ENCODE data around the gene PPIL1.
A peak's percentile ranks its signal among the peaks of the same experiment; 100 is the strongest.

Gene PPIL1

DNA sequence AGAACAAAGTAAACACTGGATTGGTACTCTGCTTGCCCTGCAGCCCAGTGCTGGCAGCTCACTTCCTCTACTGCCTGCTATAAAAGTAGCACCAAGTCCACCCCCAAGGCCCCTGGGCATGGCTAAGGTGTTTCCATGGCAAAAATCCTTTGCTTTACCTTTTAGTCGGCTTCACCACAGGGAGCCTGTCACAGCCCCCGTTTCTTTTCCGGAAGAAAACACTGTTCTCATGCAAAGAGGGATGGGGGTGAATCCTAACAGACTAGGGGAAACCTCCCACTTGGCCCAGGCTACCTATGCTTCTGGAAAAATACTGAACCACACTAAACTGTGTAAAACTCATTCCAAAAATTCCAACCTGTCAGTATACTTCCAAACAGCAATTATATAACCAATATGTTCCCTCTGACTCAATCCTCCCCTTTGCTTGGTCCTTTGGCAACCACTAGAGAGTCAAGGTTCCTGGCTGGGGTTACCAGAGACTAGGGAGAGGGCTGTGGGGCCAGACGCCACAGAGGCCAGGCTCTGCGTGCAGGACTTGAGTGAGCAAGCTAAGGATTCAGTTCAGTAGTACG, 16.1 kb downstream of the PPIL1 start:
- DNase-seq (ENCODE audit: low read depth): no peak
- no peak overlapping the region for H3K4me3 ChIP-seq (ENCODE audit: low read depth, low read length)

DNA sequence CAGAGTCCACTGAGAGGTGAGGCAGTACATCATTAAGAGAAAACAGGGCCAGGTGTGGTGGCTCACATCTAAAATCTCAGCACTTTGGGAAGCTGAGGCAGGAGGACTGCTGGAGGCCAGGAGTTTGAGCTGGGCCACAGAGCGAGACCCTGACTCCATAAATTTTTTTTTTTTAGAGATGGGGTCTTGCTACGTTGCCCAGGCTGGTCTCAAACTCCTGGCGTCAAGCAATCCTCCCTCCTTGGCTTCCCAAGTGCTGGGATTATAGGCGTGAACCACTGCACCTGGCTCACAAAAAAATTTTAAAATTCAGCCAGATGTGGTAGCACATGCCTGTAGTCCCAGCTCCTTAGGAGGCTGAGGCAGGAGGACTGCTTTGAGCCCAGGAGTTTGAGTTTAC, 17.3 kb downstream of the PPIL1 start:
- DNase-seq (ENCODE audit: low read depth): no peak
- no peak overlapping the region for H3K4me3 ChIP-seq (ENCODE audit: low read depth, low read length)

DNA sequence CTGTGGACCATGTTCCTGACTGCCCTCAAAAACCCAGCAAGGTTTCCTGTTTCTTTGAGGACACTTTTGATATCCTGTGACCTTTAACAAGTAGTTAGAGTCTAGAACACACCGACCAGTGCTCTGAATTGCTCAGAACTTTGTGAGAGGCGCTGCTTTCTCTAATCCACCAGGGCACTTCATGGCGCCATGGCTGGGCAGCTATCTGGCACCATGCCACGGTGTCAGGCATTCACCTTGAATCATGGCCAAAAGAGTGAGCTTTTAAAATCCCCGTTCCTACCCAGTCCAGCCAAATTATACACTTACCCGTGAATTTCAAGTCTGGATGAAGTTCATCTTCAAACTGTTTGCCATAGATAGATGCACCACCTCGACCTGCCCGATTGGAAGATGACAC, 18.3 kb downstream of the PPIL1 start:
- DNase-seq (ENCODE audit: low read depth): no peak
- no peak overlapping the region for H3K4me3 ChIP-seq (ENCODE audit: low read depth, low read length)

DNA sequence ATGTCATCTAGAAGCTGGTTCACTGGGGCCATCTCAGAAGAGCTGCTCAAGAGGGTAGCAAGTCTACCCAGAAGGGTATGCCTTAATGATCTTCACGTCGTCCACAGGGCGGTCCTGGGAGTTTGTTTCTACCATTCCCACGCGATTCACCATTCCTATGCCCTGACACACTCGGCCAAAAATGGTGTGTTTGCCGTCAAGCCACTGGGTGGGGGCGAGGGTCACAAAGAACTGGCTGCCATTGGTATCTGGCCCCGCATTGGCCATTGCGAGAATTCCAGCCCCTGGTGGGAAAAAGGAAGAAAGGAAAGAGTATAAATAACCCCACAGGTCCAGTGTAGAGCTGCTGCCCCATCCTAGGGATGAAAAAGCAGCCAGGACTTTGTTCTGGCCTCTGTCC, 18.9 kb downstream of the PPIL1 start:
- no peak overlapping the region for H3K4me3 ChIP-seq (ENCODE audit: low read depth, low read length)
- no peak for DNase-seq (ENCODE audit: low read depth)

DNA sequence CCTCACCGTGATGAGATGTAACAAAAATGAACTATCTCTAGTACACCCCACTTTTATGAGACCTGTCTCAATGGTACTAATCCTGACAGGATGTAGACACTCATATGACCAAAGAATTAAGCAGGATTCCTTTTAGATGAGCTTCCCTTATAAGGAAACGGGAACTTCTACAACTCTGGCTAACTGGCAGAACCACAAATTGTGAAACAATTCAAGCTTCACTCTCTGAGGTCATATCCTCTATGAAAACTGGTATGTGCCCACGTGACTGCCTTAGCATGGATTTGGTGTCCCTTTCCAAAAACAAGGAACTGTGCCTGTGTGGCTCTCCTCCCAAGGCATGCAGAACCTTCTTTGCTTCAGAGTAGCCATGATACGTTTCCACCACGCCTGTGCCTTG, 21.3 kb downstream of the PPIL1 start:
- DNase-seq (ENCODE audit: low read depth): peak; percentile 62

DNA sequence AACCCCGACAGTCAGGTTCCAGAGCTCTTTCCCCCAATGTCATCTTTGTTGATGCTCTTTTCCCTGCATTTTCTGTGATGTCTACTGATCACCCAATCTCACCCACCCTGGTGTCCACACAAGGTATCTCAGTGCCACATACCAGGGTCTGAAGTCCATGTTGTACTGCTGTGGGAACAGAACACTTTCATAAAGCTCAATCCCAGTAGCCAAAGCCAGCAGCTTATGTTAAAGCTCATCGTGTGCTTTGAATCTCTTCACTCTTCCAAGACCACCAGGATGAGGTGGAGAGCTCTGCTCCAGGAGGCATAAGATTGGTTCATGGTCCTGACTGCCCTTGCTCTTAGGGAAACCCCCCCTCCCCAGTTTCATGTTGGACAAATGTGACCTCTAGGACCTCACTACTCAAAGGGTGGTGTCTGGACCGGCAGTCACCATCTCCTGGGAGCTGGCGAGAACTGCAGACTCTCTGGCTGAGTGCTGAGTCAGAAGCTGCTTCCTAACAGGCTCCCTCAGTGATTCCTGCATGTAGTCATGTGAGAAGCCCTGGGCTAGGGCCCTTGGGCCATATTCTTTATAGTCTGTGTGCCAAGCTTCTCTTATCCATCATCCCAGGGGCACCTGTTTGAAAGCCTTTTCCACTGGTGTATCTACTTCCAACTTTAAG, 22.0 kb downstream of the PPIL1 start:
- H3K4me3 ChIP-seq (ENCODE audit: low read depth, low read length): no peak overlapping the region
- no peak for DNase-seq (ENCODE audit: low read depth)

More for the DNA sequence above, 21.3 kb downstream of the PPIL1 start:
- H3K4me3 ChIP-seq (ENCODE audit: low read depth, low read length): no peak overlapping the region

DNA sequence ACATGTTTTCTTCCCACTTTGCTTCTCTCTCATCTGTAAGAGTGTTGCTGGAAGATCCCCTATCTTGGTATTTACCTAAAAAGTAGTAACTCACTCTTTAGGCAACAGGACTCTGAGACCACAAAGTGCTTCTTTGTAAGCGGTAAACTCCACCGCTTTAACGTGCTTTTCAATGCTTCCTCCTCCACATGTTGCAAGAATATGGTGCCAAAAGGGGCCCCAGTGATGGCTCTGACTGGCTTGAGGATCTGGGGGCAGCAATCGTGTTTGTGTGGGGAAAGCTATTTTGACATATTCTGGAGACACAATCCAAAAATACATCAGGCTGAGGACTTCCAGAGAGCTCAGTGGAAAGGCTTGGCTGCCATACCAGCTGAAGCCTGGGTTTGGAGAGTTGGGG, 23.0 kb downstream of the PPIL1 start:
- no peak for DNase-seq (ENCODE audit: low read depth)
- H3K4me3 ChIP-seq (ENCODE audit: low read depth, low read length): no peak overlapping the region

DNA sequence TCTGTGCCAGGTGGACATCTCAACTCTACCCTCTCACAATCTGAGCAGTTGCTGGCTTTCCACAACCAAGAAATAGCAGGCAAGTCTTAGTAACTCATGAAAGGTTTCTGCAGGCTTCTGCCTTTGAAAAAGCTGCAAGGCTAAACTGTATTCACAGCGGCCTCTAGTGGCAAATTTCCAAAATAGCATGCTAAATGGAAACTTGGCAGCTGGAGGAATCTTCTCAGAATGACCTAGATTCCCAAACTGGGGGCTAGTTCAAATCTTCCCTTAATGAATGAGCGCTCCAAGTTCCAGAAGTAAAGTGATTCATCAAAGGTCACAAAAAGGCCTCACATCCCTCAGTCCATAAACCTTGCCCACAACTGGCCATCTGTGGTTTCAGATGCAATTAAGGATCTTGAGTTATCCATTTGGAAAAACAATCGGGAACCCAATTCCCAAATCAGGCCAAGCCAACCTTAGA, 23.4 kb downstream of the PPIL1 start:
- peak; percentile 58 for DNase-seq (ENCODE audit: low read depth)
- no peak overlapping the region for H3K4me3 ChIP-seq (ENCODE audit: low read depth, low read length)

DNA sequence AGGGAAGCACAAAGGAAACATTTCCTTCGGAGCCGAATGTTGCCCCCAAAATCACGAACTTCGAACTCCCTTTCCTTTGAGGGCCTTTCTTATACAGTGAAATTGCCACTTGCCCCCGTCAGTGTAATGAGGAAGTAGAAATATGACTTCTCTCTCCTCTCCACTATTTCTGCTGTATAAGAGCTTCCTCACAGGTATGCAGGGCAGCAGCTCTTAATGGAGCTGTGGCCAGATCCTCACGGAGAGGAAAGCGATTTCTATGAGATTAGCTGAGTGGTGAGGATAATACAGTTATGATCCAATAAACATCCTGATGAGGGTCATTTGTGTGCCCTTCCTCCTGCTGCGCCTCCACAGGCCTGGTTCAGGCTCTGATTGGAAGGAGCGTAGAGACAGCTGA, 24.6 kb downstream of the PPIL1 start:
- no peak for DNase-seq (ENCODE audit: low read depth)
- no peak overlapping the region for H3K4me3 ChIP-seq (ENCODE audit: low read depth, low read length)

DNA sequence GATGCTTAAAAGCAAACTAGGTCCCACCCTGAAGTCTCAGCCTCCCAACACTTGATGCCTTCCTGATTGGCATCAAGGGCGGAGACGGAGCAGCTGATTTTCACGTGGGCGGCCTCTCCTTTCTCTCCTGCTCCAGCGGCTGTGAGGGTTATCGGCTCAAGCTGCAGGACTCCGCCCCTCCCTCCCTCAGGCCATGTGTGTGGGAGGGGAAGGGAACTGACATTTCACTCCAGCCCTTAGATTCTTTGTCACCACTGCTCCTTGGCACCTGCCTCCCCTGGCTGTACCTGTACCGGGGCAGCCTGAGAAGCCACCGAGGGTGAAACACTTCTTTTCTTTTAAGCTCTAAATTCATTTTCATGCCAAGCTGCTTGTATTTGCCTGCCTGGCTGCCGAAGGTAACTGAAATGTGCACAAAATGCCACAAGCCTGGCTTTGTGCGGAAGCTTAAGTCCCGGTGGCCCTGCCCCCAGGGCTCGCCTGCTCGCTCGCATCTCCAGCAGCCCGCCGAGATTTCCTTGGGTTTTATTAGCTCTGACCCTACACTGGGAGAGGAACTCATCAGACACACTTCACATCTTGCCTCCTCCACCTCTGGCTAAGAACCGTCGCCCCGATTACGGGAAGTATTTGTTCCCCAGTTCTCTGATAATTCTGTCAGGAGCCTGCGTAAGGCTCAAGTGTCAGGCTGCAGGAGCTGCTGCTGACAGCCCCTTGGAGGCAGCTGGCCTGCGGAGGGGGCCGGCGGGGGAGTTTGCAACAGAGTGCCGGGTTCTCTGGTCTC, 25.8 kb downstream of the PPIL1 start:
- DNase-seq (ENCODE audit: low read depth): no peak
- peak overlapping the region; percentile 8 for H3K4me3 ChIP-seq (ENCODE audit: low read depth, low read length)

DNA sequence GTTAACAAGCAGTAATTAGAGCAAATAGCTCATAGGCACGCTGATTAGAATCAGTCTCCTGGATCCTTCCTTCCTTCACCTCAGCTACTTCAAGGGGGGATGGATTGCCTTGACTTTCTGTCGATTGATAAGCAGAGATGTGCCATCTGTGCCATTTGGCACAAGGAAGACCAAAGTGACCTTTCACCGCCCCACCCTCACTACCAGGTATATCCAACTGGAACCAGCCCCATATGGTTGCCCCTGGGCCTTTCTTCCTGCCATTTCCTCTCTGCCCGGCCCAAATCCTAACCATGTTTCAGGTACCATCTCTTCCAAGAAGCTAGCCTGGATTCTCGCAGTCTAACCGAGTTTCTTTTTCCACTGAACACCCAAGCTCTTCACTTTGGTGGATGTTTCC, 26.6 kb downstream of the PPIL1 start:
- no peak overlapping the region for H3K4me3 ChIP-seq (ENCODE audit: low read depth, low read length)
- no peak for DNase-seq (ENCODE audit: low read depth)

DNA sequence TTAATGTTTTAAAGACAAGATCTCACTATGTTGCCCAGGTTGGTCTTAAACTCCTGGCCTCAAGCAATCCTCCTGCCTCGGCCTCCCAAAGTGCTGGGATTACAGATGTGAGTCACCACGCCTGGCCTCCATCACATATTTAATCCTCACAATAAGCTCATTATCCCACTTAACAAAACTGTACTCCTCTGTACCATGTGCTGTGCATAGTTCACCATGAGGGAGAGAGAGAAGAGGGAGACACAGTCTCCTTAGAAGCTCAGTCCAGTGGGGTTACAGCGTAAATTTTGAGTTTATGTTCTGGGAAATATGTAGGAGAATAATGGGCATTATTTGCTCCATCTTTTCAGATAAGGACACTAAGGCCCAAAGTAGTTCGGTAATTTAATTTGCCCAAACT, 27.5 kb downstream of the PPIL1 start:
- H3K4me3 ChIP-seq (ENCODE audit: low read depth, low read length): no peak overlapping the region
- no peak for DNase-seq (ENCODE audit: low read depth)

DNA sequence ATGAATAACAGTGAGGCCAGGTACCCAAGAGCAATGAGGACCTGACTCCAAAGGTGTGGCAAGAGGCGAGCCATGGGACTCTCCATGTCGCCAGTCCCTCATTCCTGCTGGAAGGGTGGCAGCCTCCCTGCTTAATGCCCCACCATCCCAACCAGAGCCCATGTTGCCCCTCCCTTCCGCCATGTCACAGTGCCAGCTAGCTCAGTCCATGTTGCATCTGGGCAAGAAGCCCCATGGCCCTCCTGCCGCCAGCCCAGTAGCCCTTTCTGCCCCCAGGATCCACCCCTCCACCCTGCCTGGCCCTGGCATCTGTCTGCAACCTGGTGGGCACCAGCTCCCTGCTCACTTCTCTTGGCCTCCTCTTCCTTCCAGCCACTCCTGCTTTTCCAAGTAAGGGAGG, 29.4 kb downstream of the PPIL1 start:
- DNase-seq (ENCODE audit: low read depth): no peak
- H3K4me3 ChIP-seq (ENCODE audit: low read depth, low read length): no peak overlapping the region

DNA sequence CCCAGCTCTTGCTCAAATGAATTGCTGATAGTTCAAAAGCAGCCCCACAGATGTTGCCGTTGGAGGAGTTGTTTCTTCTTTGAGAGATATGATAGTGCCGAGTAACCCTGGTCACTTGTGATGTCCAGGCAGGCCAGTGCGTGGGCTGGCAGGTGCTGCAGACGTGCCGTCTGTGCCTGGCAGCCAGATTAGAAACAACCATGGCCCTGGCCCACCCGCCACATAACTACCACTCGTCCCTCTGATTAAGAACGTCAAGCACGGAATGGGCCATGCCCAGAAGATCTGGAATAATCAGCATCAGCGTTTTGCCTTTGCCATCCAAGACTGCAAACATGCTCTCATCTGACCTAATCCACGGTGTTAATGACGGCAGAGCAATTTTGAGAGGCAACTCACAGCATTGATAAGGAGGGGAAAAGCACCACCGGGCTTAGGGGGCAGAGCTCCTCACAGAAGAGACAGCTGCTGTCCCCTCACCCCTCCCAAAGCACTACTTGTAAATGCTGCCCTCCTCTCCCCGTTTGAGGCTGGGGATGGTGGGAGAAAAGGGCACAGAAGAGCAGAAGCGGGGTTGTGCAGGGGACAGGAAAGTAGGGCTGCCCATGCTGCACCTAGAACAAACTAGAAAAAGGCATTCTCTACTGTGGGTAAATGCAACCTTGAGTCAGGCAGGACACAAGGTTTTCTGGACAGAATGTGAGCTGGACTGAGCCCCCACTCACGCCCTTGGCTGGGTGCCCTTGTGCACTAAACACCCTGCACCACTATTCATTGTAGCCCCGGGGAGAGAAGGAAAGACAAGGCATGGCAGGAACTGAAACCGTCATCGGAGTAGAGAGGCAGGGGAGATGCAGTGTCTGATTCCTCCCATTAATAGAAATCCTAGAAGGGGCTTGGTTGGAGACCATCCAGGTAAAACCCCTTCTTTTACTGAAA, 30.1 kb downstream of the PPIL1 start:
- no peak for DNase-seq (ENCODE audit: low read depth)
- H3K4me3 ChIP-seq (ENCODE audit: low read depth, low read length): no peak overlapping the region

DNA sequence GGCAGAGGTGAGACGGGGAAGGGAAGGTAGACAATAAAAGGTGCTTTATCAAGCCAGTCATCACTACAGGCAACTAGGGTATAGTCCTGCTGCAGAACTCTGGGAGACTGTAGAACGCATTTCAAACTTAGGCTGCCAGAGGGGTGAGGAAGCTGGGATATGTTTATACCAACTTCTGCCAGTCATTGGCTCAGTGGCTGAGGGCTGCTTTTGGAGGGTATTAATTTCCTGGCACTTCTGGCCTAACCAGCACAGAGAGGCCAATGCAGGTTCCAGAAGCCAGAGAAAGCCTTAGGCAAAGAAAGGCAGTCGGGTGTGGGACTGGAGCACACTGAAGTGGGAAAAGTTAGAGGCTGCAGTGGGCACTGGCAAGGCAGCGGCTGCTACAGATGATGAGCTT, 31.4 kb downstream of the PPIL1 start:
- DNase-seq (ENCODE audit: low read depth): no peak
- H3K4me3 ChIP-seq (ENCODE audit: low read depth, low read length): no peak overlapping the region

DNA sequence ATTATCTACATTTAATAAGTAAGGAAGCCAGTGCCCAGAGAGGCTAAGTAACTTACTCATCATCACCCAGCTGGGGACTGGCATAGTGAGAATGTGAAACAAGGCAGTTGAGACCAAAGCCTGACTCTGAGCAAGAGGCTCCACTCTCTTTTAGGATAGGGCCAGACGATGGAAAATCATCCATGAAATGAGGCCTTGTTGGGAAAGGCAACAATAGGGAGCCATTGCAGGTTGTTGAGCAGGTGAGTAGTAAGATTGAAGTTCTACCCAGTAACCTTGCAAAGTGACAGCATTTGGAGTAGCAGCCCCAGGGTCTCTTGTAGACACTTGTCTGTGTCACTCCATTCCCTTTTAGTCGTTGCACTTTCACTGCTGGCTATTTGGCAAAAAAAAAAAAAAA, 32.8 kb downstream of the PPIL1 start:
- DNase-seq (ENCODE audit: low read depth): no peak
- no peak overlapping the region for H3K4me3 ChIP-seq (ENCODE audit: low read depth, low read length)

DNA sequence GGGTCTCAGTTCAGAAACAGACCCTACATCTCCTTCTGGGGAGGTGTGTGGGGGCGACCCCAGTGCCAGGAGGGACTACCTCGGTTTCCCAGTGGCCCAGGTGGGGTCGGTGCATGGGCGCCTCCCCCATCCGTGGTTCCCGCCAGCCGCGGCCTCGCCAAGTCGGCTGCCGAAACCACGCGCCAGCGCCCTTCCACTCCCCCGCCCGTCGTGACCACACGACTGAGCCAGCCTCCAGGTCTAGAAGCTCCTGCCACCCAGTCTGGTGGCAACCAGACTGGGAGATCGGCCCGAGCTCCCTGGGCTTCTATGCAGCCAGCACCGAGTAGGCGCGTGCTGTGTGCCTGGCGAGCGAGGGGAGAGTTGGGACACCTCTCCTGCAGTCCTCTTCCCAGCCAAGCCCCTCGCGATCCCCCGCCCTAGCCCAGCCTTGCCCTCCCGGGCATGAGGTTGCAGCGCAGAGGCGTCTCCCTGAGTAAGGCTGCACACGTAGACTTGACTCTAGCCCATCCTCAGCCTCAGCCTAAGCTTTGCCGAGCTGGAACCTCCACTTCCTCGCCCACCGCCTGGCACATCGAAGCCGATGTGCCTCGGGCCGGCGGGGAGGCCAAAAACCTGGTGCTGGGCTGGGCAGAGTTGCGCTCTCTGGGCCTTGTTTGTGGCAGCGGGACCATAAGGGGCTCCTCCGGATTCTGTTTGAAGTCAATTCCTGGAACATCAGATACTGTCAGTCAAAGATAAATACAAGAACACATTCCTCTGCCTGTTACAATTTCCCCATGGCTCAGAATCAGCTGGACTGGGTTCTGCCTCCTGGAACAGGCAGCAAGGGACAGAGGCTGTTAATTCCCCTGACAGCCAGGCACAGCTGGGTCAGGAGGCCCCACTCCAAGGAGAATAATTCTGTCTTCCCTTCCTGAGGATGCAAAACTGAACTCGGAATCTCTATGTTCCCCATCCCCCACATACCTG, 33.9 kb downstream of the PPIL1 start:
- DNase-seq (ENCODE audit: low read depth): no peak
- H3K4me3 ChIP-seq (ENCODE audit: low read depth, low read length): peak overlapping the region; percentile 47

DNA sequence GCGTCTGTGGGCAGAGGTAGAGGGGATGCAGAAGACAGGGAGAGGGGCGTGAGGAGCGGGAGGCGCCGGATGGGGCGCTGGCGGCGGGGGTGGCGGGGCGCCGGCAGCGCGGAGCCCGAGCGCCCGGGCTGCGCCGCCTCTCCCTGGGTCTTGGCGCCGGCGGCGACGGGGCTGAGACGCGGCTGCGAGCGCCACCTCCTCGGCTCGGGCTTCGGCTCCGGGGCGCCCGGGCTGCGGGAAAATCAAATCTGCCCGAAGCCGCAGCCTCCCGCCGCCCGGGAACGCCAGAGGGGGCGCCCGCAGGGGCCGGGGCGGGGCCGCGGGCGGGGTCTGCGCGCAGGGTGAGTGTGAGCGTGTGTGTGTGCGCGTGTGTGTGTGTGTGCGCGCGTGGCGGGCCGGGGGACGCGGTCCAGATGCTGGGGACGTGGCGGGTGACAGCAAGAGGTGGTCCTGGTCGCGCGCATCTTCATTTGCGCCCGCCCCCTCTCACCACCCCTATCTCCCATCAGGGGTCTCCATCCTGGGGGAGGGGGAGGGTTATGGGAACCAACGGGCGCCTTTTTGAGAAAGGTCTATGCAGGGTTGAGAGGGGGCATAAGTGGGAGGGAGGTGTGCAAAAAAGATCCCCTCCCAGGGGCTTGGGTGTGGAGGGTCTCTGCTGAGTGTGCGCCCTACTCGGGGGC, 34.7 kb downstream of the PPIL1 start:
- no peak for DNase-seq (ENCODE audit: low read depth)
- H3K4me3 ChIP-seq (ENCODE audit: low read depth, low read length): peak overlapping the region; percentile 47
